HCT116 (cell line): ENCODE results near the gene TMEM143. TPM values are rescaled to one million over a fixed set of nuclear protein-coding genes. Genes with fewer than 3 reads are reported as not detected.

ENCODE experiments used
- ATAC-seq: fragments of 200-7000 bp; cut with Tn5 transposase; 2 replicates; pipeline ENCODE4 v1.9.1; 2020; ENCODE audit warnings: mild to moderate bottlenecking, moderate library complexity
- BruUV-seq: library from RNA; stranded (reverse); fragments of 400-500 nt; replicated peaks from 2 replicates; lab custom pipeline; 2021; lab: Mats Ljungman, UMichigan
- CTCF ChIA-PET: fragments of 300-600 bp; sonication (Branson Sonifier 250); formaldehyde crosslinking; loops from one replicate; lab custom pipeline; 2021; ENCODE audit warnings: antibody characterized with exemption; lab: Charles Lee
- POLR2A ChIA-PET: fragments of 300-600, 350-600 bp; sonication (Branson Sonifier 250); formaldehyde crosslinking; loops from one replicate; lab custom pipeline; 2021; ENCODE audit warnings: antibody characterized with exemption; lab: Charles Lee
- RAD21 ChIA-PET, 2 experiments: fragments of 300-600 bp; sonication (Branson Sonifier 250); formaldehyde crosslinking; loops; one replicate each; lab custom pipeline; 2023; ENCODE audit warnings: low total read pairs in 2 of 2; ENCODE audit not compliant: uncharacterized antibody in 2 of 2, unreplicated experiment in 2 of 2, low non-redundant PET in 1 of 2; lab: Charles Lee
- DNase-seq: peaks from one replicate; pipeline ENCODE4 v3.0.0-alpha.2; 2010; ENCODE audit warnings: low read depth, low spot score
- H2AFZ ChIP-seq: fragments of 200-600 bp; shearing (Covaris generic), sonication (generic); 2 replicates; pipeline ENCODE4 v1.6.1; 2017; ENCODE audit warnings: low read depth, mixed run types, mixed read lengths, antibody characterized with exemption, low read length; ENCODE audit not compliant: poor library complexity, severe bottlenecking
- H3K27ac ChIP-seq: 2 replicates; pipeline ENCODE4 v1.5.1; 2012; ENCODE audit warnings: low read depth, low read length
- H3K27me3 ChIP-seq: fragments of 200-600 bp; sonication (generic); 2 replicates; pipeline ENCODE4 v1.6.1; 2016; ENCODE audit warnings: mixed run types, low read length, mixed read lengths; ENCODE audit not compliant: insufficient read depth
- H3K36me3 ChIP-seq, 2 experiments: fragments of 200-500 bp in 1 of 2; fragments of 200-600 bp in 1 of 2; sonication (Bioruptor generic) in 1 of 2; sonication (generic) in 1 of 2; 2 replicates each; pipeline versions ENCODE4 v1.5.1 to v1.6.1; 2014 to 2016; ENCODE audit warnings: low read length in 2 of 2, inconsistent platforms in 1 of 2, mixed read lengths in 1 of 2, mixed run types in 1 of 2; ENCODE audit not compliant: insufficient read depth in 2 of 2, control insufficient read depth in 1 of 2
- H3K4me1 ChIP-seq, 2 experiments: fragments of 200-600 bp in 1 of 2; sonication (generic) in 1 of 2; 2 replicates each; pipeline versions ENCODE4 v1.5.1 to v1.6.1; 2012 to 2017; ENCODE audit warnings: low read length in 2 of 2, inconsistent platforms in 1 of 2, mild to moderate bottlenecking in 1 of 2, mixed read lengths in 1 of 2, mixed run types in 1 of 2, moderate library complexity in 1 of 2; ENCODE audit not compliant: insufficient read depth in 2 of 2, control insufficient read depth in 1 of 2
- H3K4me2 ChIP-seq: fragments of 200-600 bp; sonication (generic); 2 replicates; pipeline ENCODE4 v1.6.1; 2017; ENCODE audit warnings: mixed run types, low read length, mixed read lengths
- H3K4me3 ChIP-seq, 2 experiments: fragments of 200-600 bp in 1 of 2; sonication (generic) in 1 of 2; replicated peaks in 1 of 2; 2 replicates each; pipeline ENCODE4 v1.5.1; 2011 to 2016; ENCODE audit warnings: low read length in 2 of 2, control low read depth in 1 of 2, low read depth in 1 of 2, mild to moderate bottlenecking in 1 of 2, mixed read lengths in 1 of 2, mixed run types in 1 of 2
- H3K79me2 ChIP-seq: fragments of 200-600 bp; sonication (generic); 2 replicates; pipeline ENCODE4 v1.6.1; 2017; ENCODE audit warnings: mild to moderate bottlenecking, mixed run types, low read length, moderate library complexity, mixed read lengths; ENCODE audit not compliant: insufficient read depth
- H3K9ac ChIP-seq: fragments of 200-600 bp; sonication (generic); 2 replicates; pipeline ENCODE4 v1.6.1; 2016; ENCODE audit warnings: low read length, mixed read lengths
- H3K9me2 ChIP-seq: fragments of 200-600 bp; sonication (generic), shearing (Covaris generic); 2 replicates; pipeline ENCODE4 v1.6.1; 2017; ENCODE audit warnings: mixed run types, mild to moderate bottlenecking, moderate library complexity; ENCODE audit not compliant: insufficient read depth
- H3K9me3 ChIP-seq, 2 experiments: fragments of 200-500 bp in 1 of 2; fragments of 200-600 bp in 1 of 2; sonication (Bioruptor generic) in 1 of 2; sonication (generic) in 1 of 2; 2 replicates each; pipeline ENCODE4 v1.6.1; 2014 to 2017; ENCODE audit warnings: low read length in 2 of 2, mixed read lengths in 2 of 2, inconsistent platforms in 1 of 2, low read depth in 1 of 2, mild to moderate bottlenecking in 1 of 2, mixed run types in 1 of 2, moderate library complexity in 1 of 2; ENCODE audit not compliant: control insufficient read depth in 1 of 2, insufficient read depth in 1 of 2
- H4K20me1 ChIP-seq: fragments of 200-600 bp; sonication (generic), shearing (Covaris generic); 2 replicates; pipeline ENCODE4 v1.6.1; 2017; ENCODE audit warnings: mixed run types, mild to moderate bottlenecking, moderate library complexity; ENCODE audit not compliant: insufficient read depth
- POLR2AphosphoS5 ChIP-seq: IDR thresholded peaks from 2 replicates; pipeline ENCODE4 v1.6.1; 2011; ENCODE audit warnings: mild to moderate bottlenecking, low read depth, low read length, moderate library complexity
- SP1 ChIP-seq: IDR thresholded peaks from 2 replicates; pipeline ENCODE4 v1.6.1; 2012; ENCODE audit warnings: low read depth
- SRF ChIP-seq: IDR thresholded peaks from 2 replicates; pipeline ENCODE4 v1.6.1; 2012; ENCODE audit warnings: low read depth
- TCF7L2 ChIP-seq: IDR thresholded peaks from 2 replicates; pipeline ENCODE4 v1.7.0; 2011; ENCODE audit warnings: borderline replicate concordance, inconsistent platforms; ENCODE audit not compliant: insufficient read depth, insufficient read length; ENCODE audit errors: extremely low read depth
- intact Hi-C: fragments of 100-400 bp; cut with micrococcal nuclease; formaldehyde crosslinking; loops from 2 replicates; pipeline ENCODE4 v1.10.0; 2022
- total RNA-seq: library from RNA; stranded (reverse); gene quantifications from one replicate; pipeline ENCODE4 v1.2.1, GENCODE V29; 2021; ENCODE audit not compliant: unreplicated experiment

Gene TMEM143
- total RNA-seq, 1 experiment from 2014 or later = 13.2 TPM

DNA sequence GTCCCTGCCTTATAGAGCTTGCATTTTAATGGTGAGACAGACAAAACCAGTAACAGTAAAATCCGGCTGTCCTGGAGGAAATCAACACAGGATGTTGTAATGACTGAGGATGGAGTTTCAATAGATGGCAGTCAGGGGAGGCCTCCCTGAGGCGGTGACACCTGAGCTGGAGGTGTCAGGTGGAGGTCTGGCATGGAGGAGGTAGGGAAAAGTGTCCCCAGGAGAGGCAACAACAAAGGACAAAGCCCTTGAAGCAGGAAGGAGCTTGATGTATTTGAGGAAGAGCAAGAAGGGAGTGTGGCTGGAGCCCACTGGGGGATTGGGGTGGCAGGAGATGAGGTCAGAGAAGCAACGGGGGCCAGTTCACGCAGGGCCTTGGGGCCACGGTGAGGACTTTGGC lies 37.5 kb upstream of the TMEM143 start:
- peaks cover 19 to 48% of the 10 kb centered on the region in 2 experiments for H3K4me1 ChIP-seq
- no TSS peak for BruUV-seq
- H3K27ac ChIP-seq = 0 out of 2 replicates have a peak overlapping the region, but pooled peaks have one; percentile 96
- RAD21 ChIA-PET = no interaction called here
- H3K36me3 ChIP-seq = peaks cover 0 to 9% of the 10 kb centered on the region in 2 experiments; a peak in 1 of 4 replicates
- POLR2A ChIA-PET = interaction anchor here (2.0 to 2.1 kb wide), 2 partner anchors 10 to 12 kb away, joined by 5 to 8 read pairs; partner anchors contain the start of gene KDELR1
- intact Hi-C loops = loop anchor here (2.0 kb wide), 1 partner anchor 14 kb away; no protein-coding TSS in a partner anchor
- H3K9me3 ChIP-seq = no peaks in the 10 kb centered on the region
- no peaks in the 10 kb centered on the region for H4K20me1 ChIP-seq
- DNase-seq (no peak), ATAC-seq (no peak)
- H3K9me2 ChIP-seq = no peaks in the 10 kb centered on the region
- CTCF ChIA-PET = interaction anchor here (1.3 kb wide), 1 partner anchor 67 kb away, joined by 3 read pairs; no protein-coding TSS in a partner anchor
- H3K27me3 ChIP-seq = no peaks in the 10 kb centered on the region
- 0 out of 2 replicates have a peak overlapping the region, but pooled peaks have one; percentile 5 for H3K4me2 ChIP-seq
- no peak overlapping the region for H2AFZ ChIP-seq
- no peak overlapping the region for H3K9ac ChIP-seq
- no peak overlapping the region for H3K4me3 ChIP-seq
- TF ChIP-seq TCF7L2 (no peak), SRF (no peak), SP1 (no peak), POLR2AphosphoS5 (no peak)
- peaks cover 56% of the 10 kb centered on the region for H3K79me2 ChIP-seq

DNA sequence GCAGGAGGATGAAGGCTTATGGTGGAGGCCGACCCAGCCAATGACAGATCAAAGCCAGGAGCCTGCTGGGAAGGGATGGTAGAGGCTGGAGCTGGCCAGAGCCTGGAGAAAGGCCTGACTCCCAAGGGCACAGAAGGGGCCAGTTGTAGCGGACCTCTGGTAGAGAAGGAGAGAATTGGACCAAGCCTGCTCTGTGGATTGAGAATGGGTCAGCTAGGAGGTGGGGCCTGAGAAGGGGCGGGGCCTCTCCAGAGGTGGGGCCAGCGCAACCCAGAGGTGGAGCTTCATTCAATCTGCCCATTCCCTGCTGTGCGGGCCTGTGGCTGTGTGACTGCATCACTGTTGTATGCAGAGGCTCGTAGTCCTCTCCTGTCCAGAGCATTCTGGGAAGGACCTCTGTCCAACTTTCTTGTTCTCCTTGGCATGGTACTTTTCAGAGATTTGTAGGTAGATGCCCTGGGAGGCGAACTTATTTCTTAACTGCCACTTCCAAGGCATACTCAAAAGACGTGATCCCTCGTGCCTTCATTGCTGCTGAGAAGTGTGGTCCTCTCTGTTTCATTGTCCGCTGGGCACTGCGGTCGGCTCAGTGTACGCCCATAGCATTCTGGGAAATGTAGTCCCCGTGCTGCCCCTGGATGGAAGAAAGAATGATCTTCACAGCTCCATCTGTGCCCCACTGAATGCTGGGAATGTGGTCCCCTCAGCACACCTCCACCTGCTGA lies 36.4 kb upstream of the TMEM143 start:
- RAD21 ChIA-PET = no interaction called here
- POLR2A ChIA-PET = interaction anchor here (0.6 to 2.4 kb wide), 11 partner anchors 9 to 219 kb away, joined by 3 to 10 read pairs (median 4); partner anchors contain the start of genes KDELR1, RPL18, SPHK2 and SYNGR4
- peaks cover 0 to under 1% of the 10 kb centered on the region in 2 experiments; a peak in 1 of 4 replicates for H3K36me3 ChIP-seq

More for the DNA sequence above, 36.4 kb upstream of the TMEM143 start:
- Histone ChIP-seq H3K27me3 (no peaks in the 10 kb centered on the region), H3K9me2 (no peaks in the 10 kb centered on the region), H3K4me2 (peak overlapping the region; percentile 76), H3K4me1 (peaks cover 19 to 50% of the 10 kb centered on the region in 2 experiments), H3K4me3 (peak overlapping the region; percentile 75 to 87), H3K9me3 (no peaks in the 10 kb centered on the region), H2AFZ (no peak overlapping the region), H3K79me2 (peaks cover 48% of the 10 kb centered on the region), H3K9ac (peak overlapping the region; percentile 94), H4K20me1 (no peaks in the 10 kb centered on the region), H3K27ac (peak overlapping the region; percentile 96)
- CTCF ChIA-PET = interaction anchor here (1.0 to 2.0 kb wide), 4 partner anchors 9 to 67 kb away, joined by 3 to 18 read pairs (median 3); partner anchors contain the start of gene KDELR1
- intact Hi-C loops = loop anchor here (2.0 kb wide), 1 partner anchor 15 kb away; no protein-coding TSS in a partner anchor
- DNase-seq (peak; percentile 54), ATAC-seq (peak; percentile 60)
- BruUV-seq = TSS peak; percentile 15
- TF ChIP-seq POLR2AphosphoS5 = peak; percentile 62; the same call in 1 of the 2 replicates
- TF ChIP-seq SRF = no peak
- TF ChIP-seq, all 23 proteins: peak for 1
